HCT116 (cell line): ENCODE measurements around the gene CALHM2. TPM values are rescaled to one million over a fixed set of nuclear protein-coding genes. Genes with fewer than 3 reads are reported as not detected.

Source experiments
- ATAC-seq: fragments of 200-7000 bp; cut with Tn5 transposase; 2 replicates; pipeline ENCODE4 v1.9.1; 2020; ENCODE audit warnings: mild to moderate bottlenecking, moderate library complexity
- BruUV-seq: library from RNA; stranded (reverse); fragments of 400-500 nt; replicated peaks from 2 replicates; lab custom pipeline; 2021; lab: Mats Ljungman, UMichigan
- CTCF ChIA-PET: fragments of 300-600 bp; sonication (Branson Sonifier 250); formaldehyde crosslinking; loops from one replicate; lab custom pipeline; 2021; ENCODE audit warnings: antibody characterized with exemption; lab: Charles Lee
- POLR2A ChIA-PET: fragments of 300-600, 350-600 bp; sonication (Branson Sonifier 250); formaldehyde crosslinking; loops from one replicate; lab custom pipeline; 2021; ENCODE audit warnings: antibody characterized with exemption; lab: Charles Lee
- RAD21 ChIA-PET, 2 experiments: fragments of 300-600 bp; sonication (Branson Sonifier 250); formaldehyde crosslinking; loops; one replicate each; lab custom pipeline; 2023; ENCODE audit warnings: low total read pairs in 2 of 2; ENCODE audit not compliant: uncharacterized antibody in 2 of 2, unreplicated experiment in 2 of 2, low non-redundant PET in 1 of 2; lab: Charles Lee
- DNase-seq: peaks from one replicate; pipeline ENCODE4 v3.0.0-alpha.2; 2010; ENCODE audit warnings: low read depth, low spot score
- H2AFZ ChIP-seq: fragments of 200-600 bp; shearing (Covaris generic), sonication (generic); 2 replicates; pipeline ENCODE4 v1.6.1; 2017; ENCODE audit warnings: low read depth, mixed run types, mixed read lengths, antibody characterized with exemption, low read length; ENCODE audit not compliant: poor library complexity, severe bottlenecking
- H3K27ac ChIP-seq: 2 replicates; pipeline ENCODE4 v1.5.1; 2012; ENCODE audit warnings: low read depth, low read length
- H3K27me3 ChIP-seq: fragments of 200-600 bp; sonication (generic); 2 replicates; pipeline ENCODE4 v1.6.1; 2016; ENCODE audit warnings: mixed run types, low read length, mixed read lengths; ENCODE audit not compliant: insufficient read depth
- H3K36me3 ChIP-seq, 2 experiments: fragments of 200-500 bp in 1 of 2; fragments of 200-600 bp in 1 of 2; sonication (Bioruptor generic) in 1 of 2; sonication (generic) in 1 of 2; 2 replicates each; pipeline versions ENCODE4 v1.5.1 to v1.6.1; 2014 to 2016; ENCODE audit warnings: low read length in 2 of 2, inconsistent platforms in 1 of 2, mixed read lengths in 1 of 2, mixed run types in 1 of 2; ENCODE audit not compliant: insufficient read depth in 2 of 2, control insufficient read depth in 1 of 2
- H3K4me1 ChIP-seq, 2 experiments: fragments of 200-600 bp in 1 of 2; sonication (generic) in 1 of 2; 2 replicates each; pipeline versions ENCODE4 v1.5.1 to v1.6.1; 2012 to 2017; ENCODE audit warnings: low read length in 2 of 2, inconsistent platforms in 1 of 2, mild to moderate bottlenecking in 1 of 2, mixed read lengths in 1 of 2, mixed run types in 1 of 2, moderate library complexity in 1 of 2; ENCODE audit not compliant: insufficient read depth in 2 of 2, control insufficient read depth in 1 of 2
- H3K4me2 ChIP-seq: fragments of 200-600 bp; sonication (generic); 2 replicates; pipeline ENCODE4 v1.6.1; 2017; ENCODE audit warnings: mixed run types, low read length, mixed read lengths
- H3K4me3 ChIP-seq, 2 experiments: fragments of 200-600 bp in 1 of 2; sonication (generic) in 1 of 2; replicated peaks in 1 of 2; 2 replicates each; pipeline ENCODE4 v1.5.1; 2011 to 2016; ENCODE audit warnings: low read length in 2 of 2, control low read depth in 1 of 2, low read depth in 1 of 2, mild to moderate bottlenecking in 1 of 2, mixed read lengths in 1 of 2, mixed run types in 1 of 2
- H3K79me2 ChIP-seq: fragments of 200-600 bp; sonication (generic); 2 replicates; pipeline ENCODE4 v1.6.1; 2017; ENCODE audit warnings: mild to moderate bottlenecking, mixed run types, low read length, moderate library complexity, mixed read lengths; ENCODE audit not compliant: insufficient read depth
- H3K9ac ChIP-seq: fragments of 200-600 bp; sonication (generic); 2 replicates; pipeline ENCODE4 v1.6.1; 2016; ENCODE audit warnings: low read length, mixed read lengths
- H3K9me2 ChIP-seq: fragments of 200-600 bp; sonication (generic), shearing (Covaris generic); 2 replicates; pipeline ENCODE4 v1.6.1; 2017; ENCODE audit warnings: mixed run types, mild to moderate bottlenecking, moderate library complexity; ENCODE audit not compliant: insufficient read depth
- H3K9me3 ChIP-seq, 2 experiments: fragments of 200-500 bp in 1 of 2; fragments of 200-600 bp in 1 of 2; sonication (Bioruptor generic) in 1 of 2; sonication (generic) in 1 of 2; 2 replicates each; pipeline ENCODE4 v1.6.1; 2014 to 2017; ENCODE audit warnings: low read length in 2 of 2, mixed read lengths in 2 of 2, inconsistent platforms in 1 of 2, low read depth in 1 of 2, mild to moderate bottlenecking in 1 of 2, mixed run types in 1 of 2, moderate library complexity in 1 of 2; ENCODE audit not compliant: control insufficient read depth in 1 of 2, insufficient read depth in 1 of 2
- H4K20me1 ChIP-seq: fragments of 200-600 bp; sonication (generic), shearing (Covaris generic); 2 replicates; pipeline ENCODE4 v1.6.1; 2017; ENCODE audit warnings: mixed run types, mild to moderate bottlenecking, moderate library complexity; ENCODE audit not compliant: insufficient read depth
- ATF3 ChIP-seq: IDR thresholded peaks from 2 replicates; pipeline ENCODE4 v1.6.1; 2012
- CTCF ChIP-seq, 3 experiments: fragments of 200-600 bp in 1 of 3; sonication (generic) in 1 of 3; IDR thresholded peaks in 2 of 3; conservative IDR thresholded peaks in 1 of 3; 2 replicates each; pipeline ENCODE4 v1.5.1; 2012 to 2017; ENCODE audit warnings: low read depth in 2 of 3, low read length in 2 of 3, antibody characterized with exemption in 1 of 3, borderline replicate concordance in 1 of 3, control low read depth in 1 of 3, mild to moderate bottlenecking in 1 of 3, mixed read lengths in 1 of 3, mixed run types in 1 of 3, moderate library complexity in 1 of 3; ENCODE audit not compliant: insufficient read depth in 1 of 3
- EZH2 ChIP-seq: fragments of 200-600 bp; sonication (generic); IDR thresholded peaks from 2 replicates; pipeline ENCODE4 v1.6.1; 2017; ENCODE audit warnings: antibody characterized with exemption, mixed run types
- JUND ChIP-seq: IDR thresholded peaks from 2 replicates; pipeline ENCODE4 v1.6.1; 2012
- MAX ChIP-seq: IDR thresholded peaks from 2 replicates; pipeline ENCODE4 v1.6.1; 2012
- POLR2A ChIP-seq: IDR thresholded peaks from 2 replicates; pipeline ENCODE4 v1.7.0; 2011; ENCODE audit warnings: borderline replicate concordance; ENCODE audit not compliant: insufficient read depth, insufficient read length; ENCODE audit errors: extremely low read depth
- RAD21 ChIP-seq: IDR thresholded peaks from 2 replicates; pipeline ENCODE4 v1.6.1; 2012; ENCODE audit warnings: low read depth, mild to moderate bottlenecking
- REST ChIP-seq: IDR thresholded peaks from 2 replicates; pipeline ENCODE4 v1.6.1; 2012; ENCODE audit warnings: low read depth
- TCF7L2 ChIP-seq: IDR thresholded peaks from 2 replicates; pipeline ENCODE4 v1.7.0; 2011; ENCODE audit warnings: borderline replicate concordance, inconsistent platforms; ENCODE audit not compliant: insufficient read depth, insufficient read length; ENCODE audit errors: extremely low read depth
- YY1 ChIP-seq: IDR thresholded peaks from 2 replicates; pipeline ENCODE4 v1.6.1; 2011; ENCODE audit warnings: low read length, low read depth, moderate library complexity, mild to moderate bottlenecking; ENCODE audit not compliant: insufficient replicate concordance; ENCODE audit errors: extremely low read depth
- intact Hi-C: fragments of 100-400 bp; cut with micrococcal nuclease; formaldehyde crosslinking; loops from 2 replicates; pipeline ENCODE4 v1.10.0; 2022
- total RNA-seq: library from RNA; stranded (reverse); gene quantifications from one replicate; pipeline ENCODE4 v1.2.1, GENCODE V29; 2021; ENCODE audit not compliant: unreplicated experiment

Gene CALHM2
- total RNA-seq, 1 experiment from 2014 or later = 46.1 TPM

- H3K9ac ChIP-seq = no peak overlapping the region
- ChIA-PET CTCF (no interaction called here), POLR2A (no interaction called here)
- intact Hi-C loops = no loop called here
- no peak overlapping the region for H3K4me3 ChIP-seq
- no peak for DNase-seq
- H3K4me1 ChIP-seq = peaks cover 11 to 47% of the 10 kb centered on the region in 2 experiments; a peak in 3 of 4 replicates
- H3K79me2 ChIP-seq = peaks cover 6% of the 10 kb centered on the region; the same call in 1 of the 2 replicates
- H3K27me3 ChIP-seq = no peaks in the 10 kb centered on the region
- H2AFZ ChIP-seq = no peak overlapping the region
- H3K27ac ChIP-seq = no peak overlapping the region
- H3K36me3 ChIP-seq = peaks cover 4 to 11% of the 10 kb centered on the region in 2 experiments
- no peaks in the 10 kb centered on the region for H4K20me1 ChIP-seq
- no peak for TF ChIP-seq YY1
- no peak for TF ChIP-seq MAX
- no peak for TF ChIP-seq ATF3
- no peak for TF ChIP-seq EZH2
- TF ChIP-seq TCF7L2 = no peak
- no peak for TF ChIP-seq RAD21
- no peak for TF ChIP-seq CTCF (IDR thresholded peaks at IDR 0.05 in 2 of 3, conservative IDR thresholded peaks at IDR 0.05 in 1 of 3; ENCODE audit: borderline replicate concordance in 1 of 3, insufficient read depth in 1 of 3, low read depth in 2 of 3, low read length in 2 of 3)
- no peak for TF ChIP-seq REST
- TF ChIP-seq JUND = no peak
- TF ChIP-seq POLR2A = no peak
- TF ChIP-seq, all 23 proteins: peak for 0
- no peaks in the 10 kb centered on the region for H3K9me2 ChIP-seq
- no peak overlapping the region for H3K4me2 ChIP-seq
- no TSS peak for BruUV-seq
- RAD21 ChIA-PET = no interaction called here
- ATAC-seq = no peak
- no peaks in the 10 kb centered on the region for H3K9me3 ChIP-seq
Measured at GRCh38 chr10:103454026-103454425, 1.9 kb upstream of the CALHM2 start.
